Skeletal muscle satellite cell (primary cell): ENCODE measurements around the gene SLC16A9.
A peak's percentile ranks its signal among the peaks of the same experiment; 100 is the strongest.

ENCODE experiments used
- H3K27me3 ChIP-seq: 2 replicates; pipeline ENCODE4 v1.7.0; 2013; ENCODE audit warnings: low read length; ENCODE audit not compliant: control insufficient read depth, insufficient read depth
- H3K36me3 ChIP-seq: 2 replicates; pipeline ENCODE4 v1.7.0; 2013; ENCODE audit warnings: mild to moderate bottlenecking, control low read depth, low read length; ENCODE audit not compliant: insufficient read depth
- H3K4me1 ChIP-seq: 2 replicates; pipeline ENCODE4 v1.7.0; 2013; ENCODE audit warnings: low read length; ENCODE audit not compliant: control insufficient read depth, insufficient read depth
- H3K4me2 ChIP-seq: 2 replicates; pipeline ENCODE4 v1.7.0; 2013; ENCODE audit warnings: mild to moderate bottlenecking, low read length
- H3K4me3 ChIP-seq: 2 replicates; pipeline ENCODE4 v1.7.0; 2013; ENCODE audit warnings: low read length
- H3K9ac ChIP-seq: 2 replicates; pipeline ENCODE4 v1.7.0; 2013; ENCODE audit warnings: mild to moderate bottlenecking, low read depth, low read length, moderate library complexity
- H3K9me3 ChIP-seq: replicated peaks from 2 replicates; pipeline ENCODE4 v1.7.0; 2013; ENCODE audit warnings: mild to moderate bottlenecking, control low read depth, low read length

The SLC16A9 gene

DNA sequence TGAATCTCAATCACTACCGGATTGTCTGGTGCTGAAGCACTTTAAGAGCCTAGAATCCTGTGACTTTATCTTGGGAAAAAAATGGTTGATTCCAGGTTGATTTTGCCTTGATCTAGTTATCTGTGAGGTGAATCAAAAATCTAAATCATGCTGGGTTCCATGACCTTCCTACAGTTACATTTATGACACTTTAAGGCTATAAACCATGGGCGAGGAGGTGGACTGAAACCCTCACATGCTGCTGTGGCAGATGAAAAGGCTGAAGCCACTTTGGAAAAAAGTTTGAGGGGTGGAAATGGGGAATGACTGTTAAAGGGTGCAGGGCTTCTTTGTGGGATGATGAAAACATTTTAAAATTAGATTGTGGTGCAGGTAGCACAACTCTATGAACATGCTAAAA, 17.5 kb downstream of the SLC16A9 start:
- Histone ChIP-seq H3K4me2 (no peak overlapping the region), H3K4me1 (peaks cover 8% of the 10 kb centered on the region), H3K9ac (no peak overlapping the region), H3K9me3 (no peaks in the 10 kb centered on the region), H3K36me3 (no peaks in the 10 kb centered on the region), H3K4me3 (no peak overlapping the region), H3K27me3 (no peaks in the 10 kb centered on the region)

DNA sequence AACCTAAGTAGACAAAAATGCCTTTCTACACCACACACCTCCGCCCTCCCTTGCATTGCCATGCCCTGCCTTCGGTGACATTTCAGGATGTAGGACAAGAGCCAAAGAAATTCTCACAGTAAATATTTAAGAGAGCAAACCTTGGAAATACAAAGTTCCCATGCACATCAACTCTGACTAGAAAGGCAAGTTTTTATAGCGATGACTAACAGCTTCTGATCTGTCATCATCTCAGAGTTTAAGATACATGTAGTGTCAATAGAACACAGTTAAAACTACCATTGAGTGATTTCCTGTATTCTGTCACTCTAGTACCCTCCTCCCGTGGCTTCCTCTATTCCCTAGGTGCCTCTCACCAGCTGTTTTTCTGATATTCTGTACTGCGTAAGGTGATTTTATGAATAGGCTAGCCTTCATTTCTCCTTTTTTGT, 20.7 kb downstream of the SLC16A9 start:
- H3K9me3 ChIP-seq, result no peaks in the 10 kb centered on the region
- H3K36me3 ChIP-seq, result no peaks in the 10 kb centered on the region
- H3K27me3 ChIP-seq, result no peaks in the 10 kb centered on the region
- no peak overlapping the region for H3K4me2 ChIP-seq
- no peak overlapping the region for H3K4me3 ChIP-seq
- no peak overlapping the region for H3K9ac ChIP-seq
- H3K4me1 ChIP-seq, result peaks cover 8% of the 10 kb centered on the region

DNA sequence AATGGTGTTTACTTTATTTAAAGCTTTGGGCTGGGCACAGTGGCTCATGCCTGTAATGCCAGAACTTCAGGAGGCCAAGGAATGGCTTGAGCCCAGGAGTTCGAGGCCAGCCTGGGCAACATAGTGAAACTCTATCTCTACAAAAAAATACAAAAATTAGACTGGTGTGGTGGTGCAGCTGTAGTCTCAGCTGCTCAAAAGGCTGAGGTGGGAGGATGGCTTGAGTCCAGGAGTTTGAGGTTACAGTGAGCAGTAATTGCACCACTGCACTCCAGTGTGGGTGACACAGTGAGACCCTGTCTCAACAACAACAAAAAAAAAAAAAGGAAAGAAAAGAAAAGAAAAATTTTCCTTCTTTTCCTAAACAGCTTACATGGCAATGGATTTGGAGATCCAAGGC, 22.0 kb downstream of the SLC16A9 start:
- Histone ChIP-seq H3K9ac (no peak overlapping the region), H3K9me3 (no peaks in the 10 kb centered on the region), H3K4me1 (peaks cover 18% of the 10 kb centered on the region), H3K4me3 (no peak overlapping the region), H3K36me3 (no peaks in the 10 kb centered on the region), H3K4me2 (no peak overlapping the region), H3K27me3 (no peaks in the 10 kb centered on the region)

GRCh38 chr10:59684006-59684405, 25.6 kb downstream of the SLC16A9 start:
- Histone ChIP-seq H3K36me3 (no peaks in the 10 kb centered on the region), H3K27me3 (no peaks in the 10 kb centered on the region), H3K4me2 (no peak overlapping the region), H3K9me3 (no peaks in the 10 kb centered on the region), H3K4me1 (peaks cover 20% of the 10 kb centered on the region), H3K9ac (no peak overlapping the region), H3K4me3 (no peak overlapping the region)

- no peak overlapping the region for H3K4me3 ChIP-seq
- peaks cover 20% of the 10 kb centered on the region for H3K4me1 ChIP-seq
- H3K4me2 ChIP-seq, result no peak overlapping the region
- no peaks in the 10 kb centered on the region for H3K36me3 ChIP-seq
- H3K27me3 ChIP-seq, result no peaks in the 10 kb centered on the region
- no peaks in the 10 kb centered on the region for H3K9me3 ChIP-seq
- H3K9ac ChIP-seq, result no peak overlapping the region
These were observed 26.4 kb downstream of the SLC16A9 start for GRCh38 chr10:59682986-59683937.

DNA sequence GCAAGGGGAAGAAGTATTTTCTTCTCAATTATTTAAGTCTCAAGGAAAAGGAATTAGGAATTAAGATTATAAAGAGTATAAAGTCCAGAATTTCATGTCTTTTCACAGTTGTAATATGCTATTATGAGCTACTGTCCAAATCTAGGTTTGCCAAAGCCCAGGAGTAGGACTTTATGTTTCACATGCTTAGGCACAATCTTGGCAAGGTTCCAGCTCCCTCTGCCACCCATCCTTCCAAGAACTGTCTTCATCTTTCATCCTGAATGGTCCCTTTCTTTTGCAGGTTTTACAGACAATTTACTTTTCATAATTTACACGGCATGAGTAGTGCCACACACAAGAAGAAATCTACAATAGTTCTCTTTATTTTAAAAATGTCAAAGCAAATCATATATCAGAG, 29.5 kb downstream of the SLC16A9 start:
- H3K9ac ChIP-seq, result no peak overlapping the region
- no peak overlapping the region for H3K4me2 ChIP-seq
- H3K9me3 ChIP-seq, result no peaks in the 10 kb centered on the region
- H3K27me3 ChIP-seq, result no peaks in the 10 kb centered on the region
- peaks cover 20% of the 10 kb centered on the region for H3K4me1 ChIP-seq
- no peaks in the 10 kb centered on the region for H3K36me3 ChIP-seq
- H3K4me3 ChIP-seq, result no peak overlapping the region

GRCh38 chr10:59678884-59679301, 30.8 kb downstream of the SLC16A9 start:
- Histone ChIP-seq H3K36me3 (no peaks in the 10 kb centered on the region), H3K4me3 (no peak overlapping the region), H3K9ac (no peak overlapping the region), H3K9me3 (no peaks in the 10 kb centered on the region), H3K4me2 (peak overlapping the region; percentile 23), H3K4me1 (peaks cover 30% of the 10 kb centered on the region), H3K27me3 (no peaks in the 10 kb centered on the region)

GRCh38 chr10:59677253-59677831, 32.3 kb downstream of the SLC16A9 start:
- no peak overlapping the region for H3K9ac ChIP-seq
- H3K27me3 ChIP-seq, result no peaks in the 10 kb centered on the region
- peaks cover 19% of the 10 kb centered on the region for H3K4me1 ChIP-seq
- no peak overlapping the region for H3K4me3 ChIP-seq
- H3K9me3 ChIP-seq, result no peaks in the 10 kb centered on the region
- no peaks in the 10 kb centered on the region for H3K36me3 ChIP-seq
- no peak overlapping the region for H3K4me2 ChIP-seq

- no peak overlapping the region for H3K4me3 ChIP-seq
- H3K27me3 ChIP-seq, result no peaks in the 10 kb centered on the region
- H3K4me2 ChIP-seq, result no peak overlapping the region
- H3K9ac ChIP-seq, result no peak overlapping the region
- H3K36me3 ChIP-seq, result no peaks in the 10 kb centered on the region
- H3K4me1 ChIP-seq, result peaks cover 18% of the 10 kb centered on the region
- no peaks in the 10 kb centered on the region for H3K9me3 ChIP-seq
These were observed 33.8 kb downstream of the SLC16A9 start for GRCh38 chr10:59675812-59676211.

GRCh38 chr10:59674215-59674836, 35.3 kb downstream of the SLC16A9 start:
- Histone ChIP-seq H3K9ac (no peak overlapping the region), H3K9me3 (no peaks in the 10 kb centered on the region), H3K4me2 (no peak overlapping the region), H3K4me1 (peaks cover 18% of the 10 kb centered on the region), H3K27me3 (no peaks in the 10 kb centered on the region), H3K36me3 (no peaks in the 10 kb centered on the region), H3K4me3 (no peak overlapping the region)

GRCh38 chr10:59672150-59672875, 37.3 kb downstream of the SLC16A9 start:
- H3K4me2 ChIP-seq, result no peak overlapping the region

More at GRCh38 chr10:59672150-59672875, 37.3 kb downstream of the SLC16A9 start:
- Histone ChIP-seq H3K9ac (no peak overlapping the region), H3K9me3 (no peaks in the 10 kb centered on the region), H3K27me3 (no peaks in the 10 kb centered on the region), H3K4me3 (no peak overlapping the region), H3K36me3 (no peaks in the 10 kb centered on the region), H3K4me1 (peaks cover 13% of the 10 kb centered on the region)
